GM19025 (cell line): Measurements from ENCODE around the gene PRSS22.
A peak's percentile ranks its signal among the peaks of the same experiment; 100 is the strongest.
"Not testable (repeated sequence)": the region's sequence is repeated elsewhere in the genome, so short reads cannot be mapped to it uniquely, and the experiment has no call there.

ENCODE experiments used
- ATAC-seq: cut with Tn5 transposase; IDR thresholded peaks from one replicate; pipeline ENCODE4 v1.9.1; 2021; ENCODE audit warnings: mild to moderate bottlenecking, low read depth, moderate library complexity; ENCODE audit not compliant: unreplicated experiment

PRSS22 gene

GRCh38 chr16:2857451-2858244, at the start of gene PRSS22:
PRSS22 (minus strand) TSS chr16:2858170; CDS start chr16:2858104, 66 bp downstream.
- ATAC-seq: no peak

GRCh38 chr16:2907084-2907753, 49.2 kb upstream of the PRSS22 start:
- ATAC-seq: not testable (repeated sequence)

- no peak for ATAC-seq
Measured at GRCh38 chr16:2905988-2906387, 48.0 kb upstream of the PRSS22 start.

- ATAC-seq: peak; percentile 63
Measured at GRCh38 chr16:2905241-2905987, 47.4 kb upstream of the PRSS22 start.

GRCh38 chr16:2904922-2905240, 46.9 kb upstream of the PRSS22 start:
- peak; percentile 8 for ATAC-seq

- ATAC-seq: peak; percentile 40
Measured at GRCh38 chr16:2904100-2904921, 46.3 kb upstream of the PRSS22 start.

GRCh38 chr16:2902337-2903130, 44.6 kb upstream of the PRSS22 start:
- no peak for ATAC-seq

GRCh38 chr16:2900526-2901075, 42.6 kb upstream of the PRSS22 start:
- no peak for ATAC-seq

GRCh38 chr16:2899564-2900072, 41.6 kb upstream of the PRSS22 start:
- ATAC-seq: no peak

GRCh38 chr16:2898831-2899563, 41.0 kb upstream of the PRSS22 start:
- no peak for ATAC-seq

GRCh38 chr16:2897110-2897509, 39.1 kb upstream of the PRSS22 start:
- ATAC-seq: peak; percentile 67

- no peak for ATAC-seq
Measured at GRCh38 chr16:2896480-2897010, 38.6 kb upstream of the PRSS22 start.

GRCh38 chr16:2895813-2896212, 37.8 kb upstream of the PRSS22 start:
- no peak for ATAC-seq

GRCh38 chr16:2894231-2894630, 36.3 kb upstream of the PRSS22 start:
- no peak for ATAC-seq

- no peak for ATAC-seq
Measured at GRCh38 chr16:2884041-2884451, 26.1 kb upstream of the PRSS22 start.

- no peak for ATAC-seq
Measured at GRCh38 chr16:2883458-2883908, 25.5 kb upstream of the PRSS22 start.

- peak; percentile 80 for ATAC-seq
Measured at GRCh38 chr16:2882650-2883457, 24.9 kb upstream of the PRSS22 start, which contains the start of gene FLYWCH2. FLYWCH2 (plus strand) TSS chr16:2883215; CDS start chr16:2896450, 13,235 bp downstream.
